SK-N-SH treated with all-trans-retinoic acid at 6 μM for 48 hours (cell line): ENCODE data around the gene SV2B.
"Not testable (repeated sequence)": the region's sequence is repeated elsewhere in the genome, so short reads cannot be mapped to it uniquely, and the experiment has no call there.

Experiments
- CSDC2 ChIP-seq: fragments of 250-450 bp; sonication (Bioruptor Pico); IDR thresholded peaks from 2 replicates; pipeline ENCODE4 v1.5.0; 2020; ENCODE audit warnings: mild to moderate bottlenecking, moderate library complexity
- ESRRG ChIP-seq: fragments of 250-450 bp; sonication (Bioruptor Pico); IDR thresholded peaks from 2 replicates; pipeline ENCODE4 v1.6.1; 2021; ENCODE audit warnings: mild to moderate bottlenecking
- ISL1 ChIP-seq: fragments of 250-450 bp; sonication (Bioruptor Pico); IDR thresholded peaks from 2 replicates; pipeline ENCODE4 v2.1.2; 2022; ENCODE audit warnings: mild to moderate bottlenecking, moderate library complexity
- OSR1 ChIP-seq: fragments of 250-450 bp; sonication (Bioruptor Pico); IDR thresholded peaks from 2 replicates; pipeline ENCODE4 v1.8.0; 2022; ENCODE audit warnings: moderate library complexity, mild to moderate bottlenecking, inconsistent platforms
- PPARA ChIP-seq: fragments of 250-450 bp; sonication (Bioruptor Pico); IDR thresholded peaks from 2 replicates; pipeline ENCODE4 v1.5.0; 2020; ENCODE audit warnings: mild to moderate bottlenecking, borderline replicate concordance
- RARB ChIP-seq: fragments of 250-450 bp; sonication (Bioruptor Pico); IDR thresholded peaks from 2 replicates; pipeline ENCODE4 v1.8.0; 2021; ENCODE audit warnings: mild to moderate bottlenecking, moderate library complexity
- ZFP3 ChIP-seq: fragments of 250-450 bp; sonication (Bioruptor Pico); IDR thresholded peaks from 2 replicates; pipeline ENCODE4 v1.5.0; 2020; ENCODE audit warnings: mild to moderate bottlenecking, moderate library complexity
- ZFP30 ChIP-seq: fragments of 450-650 bp; formaldehyde crosslinking; IDR thresholded peaks from 2 replicates; pipeline ENCODE4 v1.5.0; 2022; ENCODE audit warnings: mild to moderate bottlenecking, moderate library complexity
- TF ChIP-seq, protein P1 (sequence below): fragments of 250-450 bp; sonication (Bioruptor Pico); IDR thresholded peaks from 2 replicates; pipeline ENCODE4 v1.5.1; 2020; ENCODE audit warnings: low read depth, mild to moderate bottlenecking, moderate library complexity
- TF ChIP-seq, protein P2 (sequence below): fragments of 250-450 bp; sonication (Bioruptor Pico); IDR thresholded peaks from 2 replicates; pipeline ENCODE4 v1.8.0; 2020; ENCODE audit warnings: mild to moderate bottlenecking, moderate library complexity, borderline replicate concordance
- TF ChIP-seq, protein P3 (sequence below): fragments of 250-450 bp; sonication (Bioruptor Pico); IDR thresholded peaks from 2 replicates; pipeline ENCODE4 v1.5.1; 2021; ENCODE audit warnings: mild to moderate bottlenecking, moderate library complexity

DNA sequence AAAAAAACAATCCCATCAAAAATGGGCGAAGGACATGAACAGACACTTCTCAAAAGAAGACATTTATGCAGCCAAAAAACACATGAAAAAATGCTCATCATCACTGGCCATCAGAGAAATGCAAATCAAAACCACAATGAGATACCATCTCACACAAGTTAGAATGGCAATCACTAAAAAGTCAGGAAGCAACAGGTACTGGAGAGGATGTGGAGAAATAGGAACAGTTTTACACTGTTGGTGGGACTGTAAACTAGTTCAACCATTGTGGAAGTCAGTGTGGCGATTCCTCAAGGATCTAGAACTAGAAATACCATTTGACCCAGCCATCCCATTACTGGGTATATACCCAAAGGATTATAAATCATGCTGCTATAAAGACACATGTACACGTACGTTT is 6.2 kb upstream of the SV2B start:
- TF ChIP-seq ZFP3; ZFP30 (CRISPR knock-in tag); PPARA (CRISPR knock-in tag); RARB; CSDC2 (CRISPR knock-in tag); ESRRG (CRISPR knock-in tag); OSR1 (CRISPR knock-in tag); ISL1 (CRISPR knock-in tag): not testable (repeated sequence)
- TF ChIP-seq, protein P1, sequence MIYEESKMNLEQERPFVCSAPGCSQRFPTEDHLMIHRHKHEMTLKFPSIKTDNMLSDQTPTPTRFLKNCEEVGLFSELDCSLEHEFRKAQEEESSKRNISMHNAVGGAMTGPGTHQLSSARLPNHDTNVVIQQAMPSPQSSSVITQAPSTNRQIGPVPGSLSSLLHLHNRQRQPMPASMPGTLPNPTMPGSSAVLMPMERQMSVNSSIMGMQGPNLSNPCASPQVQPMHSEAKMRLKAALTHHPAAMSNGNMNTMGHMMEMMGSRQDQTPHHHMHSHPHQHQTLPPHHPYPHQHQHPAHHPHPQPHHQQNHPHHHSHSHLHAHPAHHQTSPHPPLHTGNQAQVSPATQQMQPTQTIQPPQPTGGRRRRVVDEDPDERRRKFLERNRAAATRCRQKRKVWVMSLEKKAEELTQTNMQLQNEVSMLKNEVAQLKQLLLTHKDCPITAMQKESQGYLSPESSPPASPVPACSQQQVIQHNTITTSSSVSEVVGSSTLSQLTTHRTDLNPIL (CRISPR knock-in tag): not testable (repeated sequence)
- TF ChIP-seq, protein P2, sequence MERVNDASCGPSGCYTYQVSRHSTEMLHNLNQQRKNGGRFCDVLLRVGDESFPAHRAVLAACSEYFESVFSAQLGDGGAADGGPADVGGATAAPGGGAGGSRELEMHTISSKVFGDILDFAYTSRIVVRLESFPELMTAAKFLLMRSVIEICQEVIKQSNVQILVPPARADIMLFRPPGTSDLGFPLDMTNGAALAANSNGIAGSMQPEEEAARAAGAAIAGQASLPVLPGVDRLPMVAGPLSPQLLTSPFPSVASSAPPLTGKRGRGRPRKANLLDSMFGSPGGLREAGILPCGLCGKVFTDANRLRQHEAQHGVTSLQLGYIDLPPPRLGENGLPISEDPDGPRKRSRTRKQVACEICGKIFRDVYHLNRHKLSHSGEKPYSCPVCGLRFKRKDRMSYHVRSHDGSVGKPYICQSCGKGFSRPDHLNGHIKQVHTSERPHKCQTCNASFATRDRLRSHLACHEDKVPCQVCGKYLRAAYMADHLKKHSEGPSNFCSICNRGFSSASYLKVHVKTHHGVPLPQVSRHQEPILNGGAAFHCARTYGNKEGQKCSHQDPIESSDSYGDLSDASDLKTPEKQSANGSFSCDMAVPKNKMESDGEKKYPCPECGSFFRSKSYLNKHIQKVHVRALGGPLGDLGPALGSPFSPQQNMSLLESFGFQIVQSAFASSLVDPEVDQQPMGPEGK: not testable (repeated sequence)
- TF ChIP-seq, protein P3, sequence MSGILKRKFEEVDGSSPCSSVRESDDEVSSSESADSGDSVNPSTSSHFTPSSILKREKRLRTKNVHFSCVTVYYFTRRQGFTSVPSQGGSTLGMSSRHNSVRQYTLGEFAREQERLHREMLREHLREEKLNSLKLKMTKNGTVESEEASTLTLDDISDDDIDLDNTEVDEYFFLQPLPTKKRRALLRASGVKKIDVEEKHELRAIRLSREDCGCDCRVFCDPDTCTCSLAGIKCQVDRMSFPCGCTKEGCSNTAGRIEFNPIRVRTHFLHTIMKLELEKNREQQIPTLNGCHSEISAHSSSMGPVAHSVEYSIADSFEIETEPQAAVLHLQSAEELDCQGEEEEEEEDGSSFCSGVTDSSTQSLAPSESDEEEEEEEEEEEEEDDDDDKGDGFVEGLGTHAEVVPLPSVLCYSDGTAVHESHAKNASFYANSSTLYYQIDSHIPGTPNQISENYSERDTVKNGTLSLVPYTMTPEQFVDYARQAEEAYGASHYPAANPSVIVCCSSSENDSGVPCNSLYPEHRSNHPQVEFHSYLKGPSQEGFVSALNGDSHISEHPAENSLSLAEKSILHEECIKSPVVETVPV (CRISPR knock-in tag): not testable (repeated sequence)
